ENCODE measurements around the gene TADA3.
A peak's percentile ranks its signal among the peaks of the same experiment; 100 is the strongest.

TADA3 gene

GRCh38 chr3:9792405-9793160, at the start of gene TADA3, which contains the start of gene ARPC4:
TADA3 (minus strand) TSS chr3:9792473; CDS start chr3:9791466, 1,007 bp downstream.
ARPC4 (plus strand) TSS chr3:9793082; CDS start chr3:9793122, 40 bp downstream.
- H3K4me3 ChIP-seq (ENCODE audit: low read depth, low read length): peak within 1 kb of the TSS; percentile 97
- TF ChIP-seq CTCF (IDR thresholded peaks at IDR 0.05; ENCODE audit: control insufficient read depth, extremely low read depth, insufficient read depth): no peak
- peak; percentile 94 for DNase-seq (ENCODE audit: low read depth)

- no peak overlapping the region for H3K4me3 ChIP-seq (ENCODE audit: low read depth, low read length)
- no peak for TF ChIP-seq CTCF (IDR thresholded peaks at IDR 0.05; ENCODE audit: control insufficient read depth, extremely low read depth, insufficient read depth)
- no peak for DNase-seq (ENCODE audit: low read depth)
These were observed 48.7 kb upstream of the TADA3 start for GRCh38 chr3:9841015-9841414.

GRCh38 chr3:9838856-9839255, 46.6 kb upstream of the TADA3 start:
- DNase-seq (ENCODE audit: low read depth): no peak
- no peak overlapping the region for H3K4me3 ChIP-seq (ENCODE audit: low read depth, low read length)
- no peak for TF ChIP-seq CTCF (IDR thresholded peaks at IDR 0.05; ENCODE audit: control insufficient read depth, extremely low read depth, insufficient read depth)

- DNase-seq (ENCODE audit: low read depth): no peak
- no peak overlapping the region for H3K4me3 ChIP-seq (ENCODE audit: low read depth, low read length)
- no peak for TF ChIP-seq CTCF (IDR thresholded peaks at IDR 0.05; ENCODE audit: control insufficient read depth, extremely low read depth, insufficient read depth)
These were observed 45.7 kb upstream of the TADA3 start for GRCh38 chr3:9837701-9838582.

- no peak for DNase-seq (ENCODE audit: low read depth)
- TF ChIP-seq CTCF (IDR thresholded peaks at IDR 0.05; ENCODE audit: control insufficient read depth, extremely low read depth, insufficient read depth): no peak
- no peak overlapping the region for H3K4me3 ChIP-seq (ENCODE audit: low read depth, low read length)
These were observed 42.5 kb upstream of the TADA3 start for GRCh38 chr3:9834520-9835380.

- no peak for DNase-seq (ENCODE audit: low read depth)
- no peak for TF ChIP-seq CTCF (IDR thresholded peaks at IDR 0.05; ENCODE audit: control insufficient read depth, extremely low read depth, insufficient read depth)
- H3K4me3 ChIP-seq (ENCODE audit: low read depth, low read length): no peak overlapping the region
These were observed 40.8 kb upstream of the TADA3 start for GRCh38 chr3:9833078-9833477.

Measured in LNCaP clone FGC (cell line).